IPS DF 4.7 (cell line): Measurements from ENCODE around the gene L2HGDH.
"Not testable (repeated sequence)": the region's sequence is repeated elsewhere in the genome, so short reads cannot be mapped to it uniquely, and the experiment has no call there.

ENCODE experiments used
- DNase-seq: peaks from one replicate; pipeline ENCODE4 v3.0.0-alpha.2; 2013; ENCODE audit warnings: low spot score; ENCODE audit errors: extremely low read depth

Gene L2HGDH

DNA sequence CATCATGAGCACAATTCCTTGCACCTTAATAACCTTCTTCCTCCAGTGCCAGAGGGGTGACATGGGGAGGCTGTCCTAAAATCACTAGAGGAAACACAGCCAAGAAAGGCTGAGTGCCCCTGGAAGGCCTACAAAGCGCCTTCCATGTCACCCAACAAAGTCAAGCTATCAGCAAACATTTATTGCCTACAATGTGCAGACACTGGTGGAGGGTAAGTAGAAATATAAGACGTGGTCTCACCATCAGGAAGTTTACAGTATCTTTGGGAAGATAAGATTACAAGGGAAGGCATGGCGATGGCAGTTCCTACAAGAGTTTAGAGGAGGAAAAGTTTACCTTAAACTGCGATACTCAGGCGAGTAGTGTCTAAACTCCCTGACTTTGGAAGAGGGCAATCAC is 28.0 kb upstream of the L2HGDH start:
- DNase-seq: no peak

DNA sequence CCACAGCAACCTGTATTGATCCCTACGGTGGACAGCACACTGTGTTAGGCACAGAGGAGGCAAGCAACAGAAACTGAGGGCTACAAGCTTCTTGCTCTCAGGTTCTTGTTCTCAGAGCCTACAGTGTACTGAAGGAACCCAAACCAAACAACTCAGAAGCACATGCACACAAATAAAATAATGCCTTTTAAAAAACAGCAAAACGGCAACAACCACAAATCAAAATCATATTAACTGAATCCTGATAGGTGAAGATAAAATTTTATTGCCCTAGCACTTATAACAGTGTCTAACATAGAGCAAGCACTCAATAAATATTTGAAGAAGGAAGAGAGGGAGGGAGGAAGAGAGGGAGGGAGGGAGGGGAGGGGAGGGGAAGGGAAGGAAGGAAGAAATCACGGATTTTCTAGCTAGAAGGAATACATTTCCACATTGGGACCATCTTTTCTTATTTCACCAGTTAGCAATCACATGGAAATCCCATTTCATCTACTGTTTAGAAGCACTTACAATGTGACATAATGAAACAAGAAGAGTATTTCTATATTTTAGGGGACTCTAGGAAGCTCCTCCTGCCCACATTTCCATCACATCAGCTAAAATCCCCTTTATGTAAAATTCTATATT is 27.3 kb upstream of the L2HGDH start:
- DNase-seq: no peak

DNA sequence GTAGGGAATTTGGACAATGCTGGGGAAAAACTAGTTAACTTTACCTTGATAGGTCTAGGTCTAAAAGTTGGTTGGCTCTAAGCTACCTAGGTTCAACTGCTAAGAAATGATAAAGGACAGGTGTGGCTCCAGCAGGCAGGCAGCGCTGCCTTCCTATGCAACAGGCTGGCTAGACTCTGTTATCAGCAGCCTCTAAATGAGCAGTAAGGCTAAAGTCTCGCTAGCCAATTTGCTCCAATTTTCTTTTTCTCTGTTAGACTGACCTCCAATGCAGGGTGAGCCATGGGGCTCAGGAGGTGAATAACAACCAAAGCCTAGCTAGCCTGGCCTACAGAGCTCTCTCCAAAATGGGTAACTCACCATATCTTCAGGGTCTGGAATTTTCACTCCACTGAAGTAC is 26.6 kb upstream of the L2HGDH start:
- no peak for DNase-seq

DNA sequence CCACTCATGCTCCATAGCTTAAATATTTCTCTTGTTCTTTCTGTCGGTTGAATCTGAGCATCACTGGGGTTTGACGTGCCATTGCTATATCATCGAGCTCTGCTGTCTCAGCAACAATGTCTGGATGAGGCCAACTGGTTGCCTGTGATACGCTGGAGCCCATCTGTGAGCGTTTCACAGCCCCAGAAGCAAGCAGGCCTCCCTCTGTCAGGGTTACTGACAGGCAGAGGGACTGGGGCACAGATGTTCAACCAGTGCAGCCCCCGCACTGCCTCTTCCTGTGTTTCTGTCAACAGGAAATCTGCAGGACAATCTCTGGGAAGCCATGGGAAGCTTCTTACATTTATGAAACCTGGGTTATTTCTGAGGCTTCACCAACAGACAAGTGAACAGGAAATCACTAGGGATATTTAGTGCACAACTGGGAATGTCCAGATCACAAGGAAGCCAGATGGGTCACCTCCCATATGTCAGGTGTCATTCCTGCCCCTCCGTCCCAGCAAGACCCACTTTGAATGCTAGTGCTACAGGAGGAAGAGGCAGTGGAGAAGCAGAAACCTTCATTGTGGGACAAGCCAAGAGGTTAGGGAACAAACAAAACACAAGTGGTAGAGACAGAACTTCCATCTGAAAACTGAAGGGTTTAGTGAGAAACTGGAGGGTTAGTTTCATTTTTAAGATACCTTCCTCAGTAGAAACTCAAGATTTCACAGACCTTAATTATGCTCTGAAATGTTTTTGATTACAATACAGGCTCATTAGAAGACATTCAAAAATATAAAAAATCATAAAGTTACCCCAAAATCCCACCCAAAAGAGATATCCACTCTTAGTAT is 24.2 kb upstream of the L2HGDH start:
- no peak for DNase-seq

DNA sequence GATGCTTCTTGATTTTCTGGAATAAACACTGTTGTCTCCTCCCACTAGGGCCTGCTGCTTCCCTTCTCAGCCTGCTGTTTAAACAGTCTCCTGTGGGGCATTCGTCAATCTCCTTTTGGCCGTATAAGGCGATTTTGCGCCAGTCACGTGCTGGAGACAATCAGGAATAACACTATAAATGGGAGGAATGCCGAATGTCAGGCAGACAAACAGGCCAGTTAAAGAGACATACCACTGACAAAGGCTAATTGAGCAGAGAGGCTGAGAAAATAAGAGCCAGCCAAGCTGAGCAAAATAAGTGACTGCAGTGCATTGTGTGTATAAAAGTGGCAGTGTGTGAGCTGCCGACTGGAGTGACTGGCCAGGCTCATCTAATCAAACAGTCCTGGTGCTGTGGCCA is 23.4 kb upstream of the L2HGDH start:
- DNase-seq: no peak

DNA sequence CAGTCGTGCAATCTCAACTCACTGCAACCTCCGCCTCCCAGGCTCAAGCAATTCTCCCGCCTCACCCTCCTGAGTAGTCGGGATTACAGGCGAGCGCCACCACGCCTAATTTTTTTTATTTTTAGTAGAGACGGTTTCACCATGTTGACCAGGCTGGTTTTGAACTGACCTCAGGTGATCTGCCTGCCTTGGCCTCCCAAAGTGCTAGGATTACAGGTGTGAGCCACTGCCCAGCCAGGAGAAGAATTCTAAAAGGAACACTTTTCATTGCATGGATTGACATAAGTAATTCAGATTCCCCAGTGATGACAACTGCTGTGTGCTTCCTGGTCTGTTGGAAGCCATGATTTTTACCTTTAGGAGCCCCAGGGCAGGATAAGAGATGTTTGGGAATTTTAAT is 22.2 kb upstream of the L2HGDH start:
- no peak for DNase-seq

DNA sequence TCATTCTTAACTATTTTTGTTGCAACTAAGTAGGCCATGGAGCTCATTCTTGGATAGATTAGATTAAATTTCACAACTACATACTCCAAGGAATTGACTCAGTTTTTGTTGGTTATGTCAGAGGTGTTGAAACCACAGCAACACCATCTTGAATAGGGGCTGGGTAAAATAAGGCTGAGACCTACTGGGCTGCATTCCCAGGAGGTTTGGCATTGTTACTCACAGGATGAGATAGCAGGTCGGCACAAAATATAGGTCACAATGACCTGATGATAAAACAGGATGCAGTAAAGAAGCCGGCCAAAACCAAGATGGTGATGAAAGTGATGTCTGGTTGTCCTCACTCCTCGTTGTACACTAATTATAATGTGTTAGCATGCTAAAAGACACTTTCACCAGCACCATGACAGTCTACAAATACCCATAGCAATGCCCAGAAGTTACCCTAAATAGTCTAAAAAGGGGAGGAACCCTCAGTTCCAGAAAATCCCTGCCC is 21.0 kb upstream of the L2HGDH start:
- no peak for DNase-seq

DNA sequence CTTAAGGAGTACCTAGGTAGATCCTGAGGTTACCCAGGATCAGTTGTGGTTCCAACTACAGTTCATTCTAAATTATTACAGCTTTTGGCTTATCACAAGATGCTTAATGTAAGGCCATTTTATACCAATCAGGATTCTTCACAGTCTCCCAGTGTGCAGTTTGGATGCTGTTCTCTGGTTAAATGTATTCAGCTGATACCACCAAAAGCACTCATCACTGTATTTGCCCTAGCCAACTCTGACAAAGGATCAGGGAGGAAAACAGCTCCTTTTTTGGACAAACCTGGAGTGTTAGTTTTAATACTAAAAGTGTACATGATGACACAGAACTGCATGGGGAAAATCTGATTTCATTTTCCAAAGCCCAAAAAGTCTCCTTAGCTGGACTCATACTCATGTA is 19.6 kb upstream of the L2HGDH start:
- DNase-seq: no peak

DNA sequence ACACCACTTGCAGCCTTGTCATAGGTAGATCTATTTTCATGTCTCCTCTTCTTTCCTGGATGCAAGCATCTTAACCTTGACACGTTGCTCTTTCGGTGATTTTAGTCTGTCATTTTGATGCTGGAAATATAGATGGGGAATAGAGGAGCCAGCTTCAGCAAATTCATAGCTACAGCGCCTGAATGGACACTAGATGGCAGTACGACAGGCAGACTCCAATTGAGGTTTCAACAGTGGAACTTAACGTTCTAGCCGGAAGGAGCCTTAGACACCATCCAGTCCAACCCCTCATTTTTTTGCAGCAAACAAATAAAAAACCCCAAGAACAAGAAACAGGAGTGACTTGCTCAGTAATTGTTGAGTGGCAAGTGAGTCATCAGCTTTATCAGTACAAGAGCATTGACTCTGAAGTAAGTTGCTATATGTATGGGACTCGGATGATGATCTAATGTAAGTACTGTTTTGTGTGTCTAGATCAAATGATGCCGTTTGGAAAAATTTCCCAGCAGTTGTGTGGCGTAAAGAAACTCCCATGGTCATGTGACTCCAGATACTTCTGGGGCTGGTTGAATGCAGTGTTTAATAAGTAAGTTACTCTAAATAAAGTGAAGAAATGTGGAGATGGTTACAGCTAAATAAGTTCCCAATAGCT is 9.1 kb upstream of the L2HGDH start:
- no peak for DNase-seq

DNA sequence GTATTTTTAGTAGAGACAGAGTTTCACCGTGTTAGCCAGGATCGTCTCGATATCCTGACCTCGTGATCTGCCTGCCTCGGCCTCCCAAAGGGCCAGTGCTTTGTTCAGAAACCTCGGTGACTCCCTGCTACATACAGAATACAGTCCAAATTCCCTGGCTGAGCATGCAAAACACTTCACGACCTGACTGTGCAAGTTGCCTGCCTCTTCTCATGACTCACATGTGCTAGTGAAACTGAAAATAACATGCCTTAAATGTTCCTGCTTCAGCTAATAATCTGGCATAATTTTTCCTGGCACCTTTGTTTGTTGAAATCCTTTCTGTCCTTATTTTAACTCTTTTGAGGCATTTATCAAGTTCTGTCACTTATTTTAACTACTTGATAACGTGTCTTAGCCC is 8.3 kb upstream of the L2HGDH start:
- no peak for DNase-seq

DNA sequence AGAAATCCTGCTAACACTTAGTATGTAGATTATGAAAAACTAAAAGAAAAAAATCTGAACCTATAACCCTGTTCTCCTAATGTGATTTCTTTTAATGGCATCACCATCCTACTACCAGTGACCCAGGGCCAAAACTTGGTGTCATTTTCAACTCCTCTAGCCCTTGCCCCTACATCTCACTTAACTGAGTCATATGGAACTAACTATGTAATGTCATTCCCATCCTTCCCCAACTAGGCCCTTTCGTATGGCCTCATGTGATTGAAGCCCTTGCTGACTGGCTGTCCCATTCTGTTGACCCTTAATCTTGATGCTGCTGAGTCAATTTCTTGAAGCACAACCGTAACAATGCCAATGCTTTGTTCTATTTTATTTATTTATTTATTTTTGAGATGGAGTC is 7.7 kb upstream of the L2HGDH start:
- no peak for DNase-seq

DNA sequence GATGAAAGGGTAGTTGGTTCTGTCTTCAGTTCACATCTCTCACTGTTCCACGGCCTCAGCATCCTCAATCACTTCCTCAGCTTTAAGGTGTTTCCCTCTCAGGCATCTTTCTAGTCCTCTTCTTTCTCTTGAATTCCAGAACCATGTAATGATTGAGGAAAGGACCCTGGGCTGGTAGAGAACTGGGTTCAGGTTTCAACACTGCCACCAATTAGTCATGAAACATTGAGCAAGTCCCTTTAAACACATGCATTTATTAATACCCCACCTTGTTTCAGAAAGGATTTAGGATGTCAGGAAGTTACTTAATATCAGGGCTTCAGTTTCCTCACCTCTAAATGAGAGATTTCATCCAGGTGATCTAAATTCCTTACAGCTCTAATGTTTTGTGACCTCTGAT is 7.3 kb upstream of the L2HGDH start:
- no peak for DNase-seq

DNA sequence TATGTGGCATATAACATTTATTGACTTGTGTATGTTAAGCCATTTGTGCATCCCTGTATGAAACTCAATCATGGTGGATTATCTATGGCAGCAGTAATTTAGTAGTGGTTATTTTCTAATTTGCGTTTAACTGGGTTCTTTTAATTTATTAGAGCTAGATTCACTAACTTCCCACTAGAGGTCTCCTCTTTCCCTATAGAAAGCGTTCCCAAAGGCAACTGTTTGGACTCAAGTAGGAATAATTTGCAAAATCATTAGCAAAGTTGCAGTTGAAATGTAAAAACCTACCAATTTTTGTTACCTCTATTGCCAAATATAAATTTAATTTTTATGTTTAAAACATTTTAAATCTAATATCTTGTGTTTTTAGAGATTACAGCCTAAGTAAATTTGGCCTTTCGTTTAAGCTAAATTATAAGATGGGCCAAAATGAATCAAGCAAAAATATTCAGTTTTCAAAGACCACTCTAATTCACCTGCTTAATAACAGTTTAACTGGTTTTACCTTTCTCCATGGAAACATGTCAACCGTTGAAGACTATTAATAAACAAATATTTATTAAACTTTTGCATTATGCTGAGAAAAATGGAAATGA is 6.1 kb upstream of the L2HGDH start:
- no peak for DNase-seq

DNA sequence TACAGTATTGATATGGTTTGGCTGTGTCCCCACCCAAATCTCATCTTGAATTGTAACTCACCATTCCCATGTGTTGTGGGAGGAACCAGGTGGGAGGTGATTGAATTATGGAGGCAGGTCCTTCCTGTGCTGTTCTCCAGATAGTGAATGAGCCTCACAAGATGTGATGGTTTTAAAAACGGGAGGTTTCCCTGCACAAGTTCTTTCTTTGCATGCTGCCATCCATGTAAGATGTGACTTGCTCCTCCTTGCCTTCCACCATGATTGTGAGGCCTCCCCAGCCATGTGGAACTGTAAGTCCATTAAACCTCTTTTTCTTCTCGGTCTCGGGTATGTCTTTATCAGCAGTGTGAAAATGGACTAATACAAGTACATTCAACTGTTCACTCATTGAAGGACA is 2.1 kb upstream of the L2HGDH start:
- not testable (repeated sequence) for DNase-seq

DNA sequence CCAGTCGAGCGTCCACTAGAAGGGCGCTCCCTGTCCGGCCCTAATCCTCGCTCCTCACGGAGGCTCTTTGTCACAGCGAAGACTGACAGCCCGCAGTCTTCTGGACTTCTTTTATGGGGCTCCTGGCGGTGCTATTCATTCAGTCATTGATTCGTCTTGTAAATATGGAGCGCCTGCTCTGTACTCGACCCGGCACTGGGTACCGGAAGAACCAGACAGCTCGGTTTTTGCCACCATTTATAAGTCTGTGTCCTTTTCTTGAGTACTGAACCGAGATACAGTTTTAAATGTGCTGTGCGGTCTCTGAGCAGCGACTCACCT is 665 bp upstream of the L2HGDH start:
- no peak for DNase-seq

DNA sequence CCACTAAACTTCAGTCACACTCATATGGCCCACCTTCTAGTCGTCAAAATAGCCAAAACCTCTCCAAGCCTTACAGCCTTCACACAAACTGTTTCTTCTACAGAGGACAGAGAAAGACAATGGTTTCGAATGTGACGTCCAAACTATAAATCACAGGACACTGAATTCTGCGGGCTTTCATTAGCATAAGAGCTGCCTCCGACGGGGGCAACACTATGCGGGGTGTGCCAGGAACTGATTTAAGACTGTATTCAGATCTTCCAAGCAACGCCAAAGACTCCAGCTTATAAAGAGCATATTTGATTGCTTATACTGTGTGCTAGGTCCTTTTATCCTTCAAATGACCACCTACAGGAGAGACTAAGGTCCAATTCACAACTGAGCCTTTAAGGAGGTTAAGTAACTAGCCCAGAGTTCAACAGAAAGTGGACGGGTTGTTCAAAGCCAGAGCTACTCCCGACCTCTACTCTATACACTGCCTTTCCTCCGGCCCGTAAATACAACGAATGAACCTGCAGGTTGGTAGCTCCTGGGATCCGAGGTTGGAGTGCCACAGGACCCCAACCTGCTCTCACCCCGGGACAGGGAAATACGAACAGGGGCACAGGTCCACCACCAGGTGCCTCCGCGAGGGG is 575 bp downstream of the L2HGDH start:
- DNase-seq: no peak

DNA sequence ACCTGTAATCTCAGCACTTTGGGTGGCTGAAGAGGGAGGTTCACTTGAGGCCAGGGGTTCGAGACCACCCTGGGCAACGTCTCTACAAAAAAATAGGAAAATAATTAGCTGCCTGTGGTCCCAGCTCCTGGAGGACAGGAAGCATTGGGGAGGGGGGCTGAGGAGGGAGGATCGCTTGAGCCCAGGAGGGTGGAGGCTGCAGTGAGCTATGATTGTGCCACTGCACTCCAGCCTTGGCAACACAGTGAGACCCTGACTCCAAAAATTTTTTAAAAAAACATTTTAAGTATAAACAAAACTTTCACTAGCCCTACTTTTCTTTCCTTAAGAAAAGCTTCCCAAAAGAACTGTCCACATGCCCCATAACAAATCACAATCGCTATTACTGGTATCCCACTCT is 1.6 kb downstream of the L2HGDH start:
- no peak for DNase-seq

DNA sequence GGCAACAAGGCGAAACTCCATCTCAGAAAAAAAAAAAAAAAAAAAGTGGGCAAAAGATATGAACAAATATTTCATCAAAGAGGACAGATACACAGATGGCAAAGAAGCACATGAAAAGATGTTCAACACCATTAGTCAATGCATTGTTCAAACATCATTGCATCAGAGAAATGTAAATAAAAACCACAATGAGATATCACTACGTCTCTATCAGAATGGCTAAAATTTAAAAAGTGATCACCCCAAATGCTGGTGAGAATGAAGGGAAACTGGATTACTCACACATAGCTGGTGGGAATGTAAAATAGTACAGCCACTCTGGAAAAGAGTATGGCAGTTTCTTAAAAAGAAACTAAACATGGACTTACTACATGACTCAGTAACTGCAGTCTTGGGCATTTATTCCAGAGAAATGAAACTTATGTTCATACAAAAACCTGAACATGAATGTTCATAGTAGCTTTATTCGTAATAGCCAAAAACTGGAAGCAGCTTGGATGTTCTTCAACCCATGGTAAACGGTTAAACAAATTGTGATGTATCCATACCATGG is 3.6 kb downstream of the L2HGDH start:
- DNase-seq: no peak

DNA sequence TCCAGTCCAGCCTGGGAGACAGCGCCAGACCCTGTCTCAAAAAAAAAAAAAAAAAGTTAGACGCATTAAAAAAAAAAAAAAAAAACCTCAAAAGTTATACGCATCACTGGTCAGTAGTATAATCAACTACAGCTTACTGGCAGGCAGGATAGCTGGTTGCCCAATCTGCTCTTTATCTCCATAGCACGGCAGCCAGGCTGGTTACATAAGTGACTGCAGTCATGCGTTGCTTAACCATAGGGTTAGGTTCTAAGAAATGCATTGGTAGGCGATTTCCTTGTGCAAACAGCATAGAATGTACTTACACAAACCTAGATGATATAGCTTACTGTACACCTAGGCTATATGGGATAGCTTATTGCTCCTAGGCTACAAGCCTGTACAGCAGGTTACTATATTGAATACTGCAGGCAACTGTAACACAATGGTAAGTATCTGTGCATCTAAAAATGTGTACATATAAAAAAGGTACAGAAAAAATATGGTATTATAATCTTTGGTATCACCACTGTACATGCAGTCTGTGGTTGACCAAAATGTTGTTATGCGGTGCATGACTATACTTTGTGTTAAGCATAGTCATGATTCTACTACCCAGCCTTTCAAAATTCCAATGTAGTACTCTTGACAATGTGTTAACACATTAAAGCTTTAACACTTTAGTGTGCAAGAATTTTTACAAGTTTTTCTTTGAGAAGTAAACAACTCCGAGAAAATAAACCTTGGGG is 8.1 kb downstream of the L2HGDH start:
- no peak for DNase-seq

DNA sequence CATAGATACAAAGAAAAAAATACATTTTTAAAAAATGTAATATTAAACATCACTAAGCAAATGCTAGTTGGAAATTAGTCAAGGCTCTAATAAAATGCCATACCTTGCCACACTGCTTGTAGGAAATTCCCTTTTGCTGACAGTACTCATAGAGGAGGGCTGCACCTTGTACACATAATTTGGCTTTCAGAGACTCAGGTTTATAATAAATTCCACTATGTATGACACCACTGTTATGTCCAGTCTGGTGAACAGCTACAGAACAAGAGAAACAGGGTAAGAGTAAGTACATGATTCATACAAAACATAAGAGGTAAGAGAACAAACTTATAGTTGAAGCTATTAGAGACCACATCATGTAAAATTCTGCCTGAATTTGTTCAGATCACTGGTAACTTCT is 10.1 kb downstream of the L2HGDH start:
- no peak for DNase-seq

DNA sequence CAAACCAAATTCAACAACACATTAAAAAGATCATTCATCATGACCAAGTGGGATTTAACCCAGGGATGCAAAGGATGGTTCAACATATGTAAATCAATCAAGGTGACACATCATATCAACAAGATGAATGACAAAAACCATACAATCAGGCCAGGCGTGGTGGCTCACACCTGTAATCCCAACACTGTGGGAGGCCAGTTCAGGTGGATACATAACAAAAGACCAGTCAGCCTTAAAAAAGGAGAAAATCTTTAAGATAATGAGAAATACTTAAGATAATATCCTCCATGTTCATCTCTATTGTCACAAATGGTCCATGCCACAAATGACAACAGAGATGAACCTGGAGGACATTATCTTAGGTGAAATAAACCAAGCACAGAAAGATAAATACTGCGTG is 12.4 kb downstream of the L2HGDH start:
- no peak for DNase-seq
